ENCODE results near the gene ZNF410. TPM values are rescaled to one million over a fixed set of nuclear protein-coding genes. Genes with fewer than 3 reads are reported as not detected.

Gene ZNF410
- total RNA-seq, 4 donors from 2014 or later = 36.5 to 67.6 (median 41.6) TPM

DNA sequence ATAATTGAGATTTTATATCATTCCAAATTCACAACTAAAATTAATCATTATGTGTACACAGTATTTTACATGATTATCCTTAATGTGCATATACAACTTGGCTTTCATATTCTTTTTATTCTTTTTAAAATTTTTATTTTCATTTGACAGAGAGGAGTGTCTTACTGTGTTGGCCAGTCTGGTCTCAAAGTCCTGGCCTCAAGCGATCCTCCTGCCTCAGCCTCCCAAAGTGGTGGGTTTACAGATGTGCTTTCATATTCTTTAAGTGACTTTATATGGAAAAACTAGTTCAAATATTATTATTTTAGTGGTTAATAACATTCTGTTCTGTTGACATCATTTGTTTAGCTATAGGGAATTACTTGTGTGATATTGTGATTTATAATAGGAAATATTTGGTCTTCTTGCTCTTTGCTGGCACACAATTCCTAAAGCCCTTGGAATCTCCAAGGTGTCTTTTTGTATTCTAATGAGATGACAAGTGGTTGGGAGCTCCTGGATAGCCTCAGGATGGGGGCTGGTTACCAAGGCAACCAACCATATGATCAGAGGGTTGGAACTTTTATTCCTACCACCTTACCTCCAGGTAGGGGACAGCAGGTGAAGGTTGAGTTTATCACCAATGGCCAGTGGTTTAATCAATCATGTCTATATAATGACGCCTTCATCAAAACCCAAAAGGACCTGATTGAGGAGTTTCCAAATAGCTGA is 16.0 kb upstream of the ZNF410 start:
- intact Hi-C loops (cut with DNase I) = no loop called here
- no peak for DNase-seq (ENCODE audit: extremely low spot score)
- TF ChIP-seq POLR2AphosphoS5 (IDR thresholded peaks at IDR 0.05) (no peak), EP300 (IDR thresholded peaks at IDR 0.05) (no peak), POLR2A (IDR thresholded peaks at IDR 0.05; ENCODE audit: low read depth) (no peak)
- TF ChIP-seq, protein P1, sequence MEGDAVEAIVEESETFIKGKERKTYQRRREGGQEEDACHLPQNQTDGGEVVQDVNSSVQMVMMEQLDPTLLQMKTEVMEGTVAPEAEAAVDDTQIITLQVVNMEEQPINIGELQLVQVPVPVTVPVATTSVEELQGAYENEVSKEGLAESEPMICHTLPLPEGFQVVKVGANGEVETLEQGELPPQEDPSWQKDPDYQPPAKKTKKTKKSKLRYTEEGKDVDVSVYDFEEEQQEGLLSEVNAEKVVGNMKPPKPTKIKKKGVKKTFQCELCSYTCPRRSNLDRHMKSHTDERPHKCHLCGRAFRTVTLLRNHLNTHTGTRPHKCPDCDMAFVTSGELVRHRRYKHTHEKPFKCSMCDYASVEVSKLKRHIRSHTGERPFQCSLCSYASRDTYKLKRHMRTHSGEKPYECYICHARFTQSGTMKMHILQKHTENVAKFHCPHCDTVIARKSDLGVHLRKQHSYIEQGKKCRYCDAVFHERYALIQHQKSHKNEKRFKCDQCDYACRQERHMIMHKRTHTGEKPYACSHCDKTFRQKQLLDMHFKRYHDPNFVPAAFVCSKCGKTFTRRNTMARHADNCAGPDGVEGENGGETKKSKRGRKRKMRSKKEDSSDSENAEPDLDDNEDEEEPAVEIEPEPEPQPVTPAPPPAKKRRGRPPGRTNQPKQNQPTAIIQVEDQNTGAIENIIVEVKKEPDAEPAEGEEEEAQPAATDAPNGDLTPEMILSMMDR (IDR thresholded peaks at IDR 0.05) = no peak
- Histone ChIP-seq H3K36me3 (peaks cover 0 to 26% (median 6%) of the 10 kb centered on the region in 4 donors), H3K4me3 (no peak overlapping the region), H3K4me1 (no peaks in the 10 kb centered on the region), H3K27ac (replicated peaks in 1 of 4) (no peak overlapping the region), H3K9me3 (no peaks in the 10 kb centered on the region), H3K27me3 (no peaks in the 10 kb centered on the region)
- 98% methylated on average over 2 of the region's 2 CpGs for WGBS

DNA sequence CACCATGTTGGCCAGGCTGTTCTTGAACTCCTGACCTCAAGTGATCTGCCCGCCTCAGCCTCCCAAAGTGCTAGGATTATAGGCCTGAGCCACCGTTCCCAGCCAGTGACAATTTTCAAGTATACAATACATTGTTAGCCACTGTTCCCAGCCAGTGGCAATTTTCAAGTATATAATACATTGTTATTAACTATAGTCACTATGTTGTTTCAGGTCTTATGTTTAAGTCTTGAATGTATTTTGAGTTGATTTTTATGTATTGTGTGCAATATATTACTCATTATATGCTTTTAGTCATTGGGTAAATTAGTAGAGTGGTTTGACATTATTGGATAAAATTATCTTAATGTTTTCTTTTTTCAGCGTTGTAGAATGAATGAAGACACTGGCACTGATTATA is 13.0 kb upstream of the ZNF410 start:
- intact Hi-C loops (cut with DNase I) = no loop called here
- H3K36me3 ChIP-seq = peaks cover 0 to 17% (median 6%) of the 10 kb centered on the region in 4 donors
- H3K27me3 ChIP-seq = no peaks in the 10 kb centered on the region
- no peak overlapping the region for H3K4me3 ChIP-seq
- TF ChIP-seq POLR2A (IDR thresholded peaks at IDR 0.05; ENCODE audit: low read depth) = no peak
- TF ChIP-seq, protein P1 (IDR thresholded peaks at IDR 0.05) = no peak
- no peak for TF ChIP-seq EP300 (IDR thresholded peaks at IDR 0.05)
- no peak for TF ChIP-seq POLR2AphosphoS5 (IDR thresholded peaks at IDR 0.05)
- no peaks in the 10 kb centered on the region for H3K9me3 ChIP-seq
- no peak overlapping the region for H3K27ac ChIP-seq (replicated peaks in 1 of 4)
- no peaks in the 10 kb centered on the region for H3K4me1 ChIP-seq
- no peak for DNase-seq (ENCODE audit: extremely low spot score)
- 94% methylated on average over 3 of the region's 3 CpGs for WGBS

DNA sequence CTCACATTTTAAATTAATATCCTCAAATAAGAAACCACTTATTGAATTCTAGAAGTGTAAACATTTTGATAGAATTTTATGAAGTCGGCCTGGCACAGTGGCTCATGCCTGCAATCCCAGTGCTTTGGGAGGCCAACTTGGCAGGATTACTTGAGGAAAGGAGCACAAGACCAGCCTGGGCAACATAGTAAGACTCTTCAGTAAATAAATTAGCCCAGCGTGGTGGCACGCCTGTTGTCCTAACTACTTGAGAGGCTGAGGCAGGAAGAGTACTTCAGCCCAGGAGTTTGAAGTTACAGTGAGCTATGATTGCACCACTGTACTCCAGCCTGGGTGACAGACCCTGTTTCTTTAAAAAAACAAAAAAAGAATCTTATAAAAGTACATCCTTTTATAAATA is 8.9 kb upstream of the ZNF410 start:
- Histone ChIP-seq H3K36me3 (peaks cover 0 to 28% (median 10%) of the 10 kb centered on the region in 4 donors), H3K4me1 (no peaks in the 10 kb centered on the region), H3K27me3 (no peaks in the 10 kb centered on the region), H3K4me3 (no peak overlapping the region), H3K9me3 (no peaks in the 10 kb centered on the region), H3K27ac (replicated peaks in 1 of 4) (no peak overlapping the region)
- DNase-seq (ENCODE audit: extremely low spot score) = no peak
- intact Hi-C loops (cut with DNase I) = no loop called here
- TF ChIP-seq, protein P1 (IDR thresholded peaks at IDR 0.05) = no peak
- no peak for TF ChIP-seq POLR2A (IDR thresholded peaks at IDR 0.05; ENCODE audit: low read depth)
- no peak for TF ChIP-seq EP300 (IDR thresholded peaks at IDR 0.05)
- no peak for TF ChIP-seq POLR2AphosphoS5 (IDR thresholded peaks at IDR 0.05)
- 85% methylated on average over 3 of the region's 3 CpGs for WGBS

DNA sequence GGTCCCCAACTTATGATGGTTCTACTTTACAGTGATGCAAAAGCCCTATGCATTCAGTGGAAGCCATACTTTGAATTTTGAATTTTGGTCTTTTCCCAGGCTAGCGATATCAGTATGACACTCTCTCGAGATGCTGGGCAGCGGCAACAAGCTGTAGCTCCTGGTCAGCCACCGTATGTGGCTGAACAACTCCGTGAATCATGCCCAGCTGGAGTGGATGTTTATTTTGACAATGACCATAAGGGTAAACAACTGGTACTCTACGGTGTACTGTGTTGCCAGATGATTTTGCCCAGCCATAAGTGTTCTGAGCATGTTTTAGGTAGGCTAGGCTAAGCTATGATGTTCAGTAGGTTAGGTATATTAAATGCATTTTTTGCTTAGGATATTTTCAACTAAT is 8.2 kb upstream of the ZNF410 start:
- no peak for DNase-seq (ENCODE audit: extremely low spot score)
- H3K4me1 ChIP-seq = no peaks in the 10 kb centered on the region
- H3K27ac ChIP-seq (replicated peaks in 1 of 4) = no peak overlapping the region
- H3K9me3 ChIP-seq = no peaks in the 10 kb centered on the region
- TF ChIP-seq POLR2AphosphoS5 (IDR thresholded peaks at IDR 0.05) (no peak), EP300 (IDR thresholded peaks at IDR 0.05) (no peak), POLR2A (IDR thresholded peaks at IDR 0.05; ENCODE audit: low read depth) (no peak)
- H3K27me3 ChIP-seq = no peaks in the 10 kb centered on the region
- no peak overlapping the region for H3K4me3 ChIP-seq
- intact Hi-C loops (cut with DNase I) = no loop called here
- WGBS = 77% methylated on average over 6 of the region's 6 CpGs
- H3K36me3 ChIP-seq = peaks cover 0 to 28% (median 10%) of the 10 kb centered on the region in 4 donors

DNA sequence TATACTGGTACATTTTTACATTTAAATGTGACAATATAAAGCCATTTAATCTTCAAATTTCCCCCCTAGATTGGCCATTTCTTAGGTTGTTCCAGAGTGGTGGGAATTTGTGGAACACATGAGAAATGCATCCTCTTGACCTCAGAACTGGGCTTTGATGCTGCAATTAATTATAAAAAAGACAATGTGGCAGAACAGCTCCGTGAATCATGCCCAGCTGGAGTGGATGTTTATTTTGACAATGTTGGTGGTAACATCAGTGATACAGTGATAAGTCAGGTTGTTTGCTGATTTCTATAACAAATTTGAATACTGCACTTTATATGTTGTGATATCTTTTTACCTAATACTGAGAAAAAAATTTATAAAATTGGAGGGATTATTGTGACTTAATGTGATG is 7.6 kb upstream of the ZNF410 start:
- Histone ChIP-seq H3K4me3 (no peak overlapping the region), H3K27me3 (no peaks in the 10 kb centered on the region), H3K36me3 (peaks cover 0 to 28% (median 8%) of the 10 kb centered on the region in 4 donors), H3K4me1 (no peaks in the 10 kb centered on the region), H3K9me3 (no peaks in the 10 kb centered on the region), H3K27ac (replicated peaks in 1 of 4) (no peak overlapping the region)
- intact Hi-C loops (cut with DNase I) = no loop called here
- no peak for DNase-seq (ENCODE audit: extremely low spot score)
- WGBS = 47% methylated on average over 1 of the region's 1 CpG
- no peak for TF ChIP-seq EP300 (IDR thresholded peaks at IDR 0.05)
- TF ChIP-seq, protein P1 (IDR thresholded peaks at IDR 0.05) = no peak
- TF ChIP-seq POLR2AphosphoS5 (IDR thresholded peaks at IDR 0.05) = no peak
- TF ChIP-seq POLR2A (IDR thresholded peaks at IDR 0.05; ENCODE audit: low read depth) = no peak

Data from esophagus muscularis mucosa (tissue), 4 donors.